Tongue (tissue), 2 donors: Measurements from ENCODE around the gene CDKAL1. TPM values are rescaled to one million over a fixed set of nuclear protein-coding genes. Genes with fewer than 3 reads are reported as not detected.

Experiments
- DNase-seq: peaks from one replicate; pipeline ENCODE4 v3.0.0-alpha.2; 2015
- total RNA-seq: library from RNA; depleted of rRNA; stranded (reverse); fragments of >200 nt; gene quantifications from one replicate; pipeline ENCODE4 v1.2.3, GENCODE V29; 2014

Gene CDKAL1
- total RNA-seq, 1 donor from 2014 or later: 36.5 TPM

GRCh38 chr6:21111093-21111725, 577.0 kb downstream of the CDKAL1 start:
- DNase-seq: no peak

GRCh38 chr6:21115111-21115510, 580.9 kb downstream of the CDKAL1 start:
- no peak for DNase-seq

GRCh38 chr6:21116736-21117135, 582.5 kb downstream of the CDKAL1 start:
- DNase-seq: no peak

- DNase-seq: no peak
These were observed 584.0 kb downstream of the CDKAL1 start for GRCh38 chr6:21118216-21118780.

- DNase-seq: no peak
These were observed 587.4 kb downstream of the CDKAL1 start for GRCh38 chr6:21121636-21122136.

GRCh38 chr6:21123507-21124436, 589.5 kb downstream of the CDKAL1 start:
- DNase-seq: no peak

GRCh38 chr6:21128601-21129000, 594.3 kb downstream of the CDKAL1 start:
- no peak for DNase-seq

GRCh38 chr6:21131406-21131805, 597.1 kb downstream of the CDKAL1 start:
- DNase-seq: no peak

- DNase-seq: no peak
These were observed 598.2 kb downstream of the CDKAL1 start for GRCh38 chr6:21132446-21132845.

GRCh38 chr6:21132856-21133838, 598.9 kb downstream of the CDKAL1 start:
- peak; percentile 51 for DNase-seq

- no peak for DNase-seq
These were observed 599.6 kb downstream of the CDKAL1 start for GRCh38 chr6:21133901-21134300.

GRCh38 chr6:21134356-21134755, 600.1 kb downstream of the CDKAL1 start:
- DNase-seq: no peak

GRCh38 chr6:21135484-21136013, 601.3 kb downstream of the CDKAL1 start:
- no peak for DNase-seq

GRCh38 chr6:21137700-21138335, 603.6 kb downstream of the CDKAL1 start:
- DNase-seq: peak; percentile 45

- peak; percentile 39 for DNase-seq
These were observed 604.2 kb downstream of the CDKAL1 start for GRCh38 chr6:21138336-21139069.

- no peak for DNase-seq
These were observed 606.7 kb downstream of the CDKAL1 start for GRCh38 chr6:21140966-21141365.

- DNase-seq: no peak
These were observed 607.5 kb downstream of the CDKAL1 start for GRCh38 chr6:21141616-21142303.

- no peak for DNase-seq
These were observed 608.5 kb downstream of the CDKAL1 start for GRCh38 chr6:21142741-21143140.

- no peak for DNase-seq
These were observed 609.4 kb downstream of the CDKAL1 start for GRCh38 chr6:21143645-21144044.

- DNase-seq: no peak
These were observed 610.7 kb downstream of the CDKAL1 start for GRCh38 chr6:21144928-21145327.
